HG02642 (cell line): ENCODE results near the gene FAM20A.
"Not testable (repeated sequence)": the region's sequence is repeated elsewhere in the genome, so short reads cannot be mapped to it uniquely, and the experiment has no call there.

Source experiments
- ATAC-seq: cut with Tn5 transposase; IDR thresholded peaks from one replicate; pipeline ENCODE4 v1.9.1; 2021; ENCODE audit warnings: mild to moderate bottlenecking; ENCODE audit not compliant: unreplicated experiment, poor library complexity

The FAM20A gene

DNA sequence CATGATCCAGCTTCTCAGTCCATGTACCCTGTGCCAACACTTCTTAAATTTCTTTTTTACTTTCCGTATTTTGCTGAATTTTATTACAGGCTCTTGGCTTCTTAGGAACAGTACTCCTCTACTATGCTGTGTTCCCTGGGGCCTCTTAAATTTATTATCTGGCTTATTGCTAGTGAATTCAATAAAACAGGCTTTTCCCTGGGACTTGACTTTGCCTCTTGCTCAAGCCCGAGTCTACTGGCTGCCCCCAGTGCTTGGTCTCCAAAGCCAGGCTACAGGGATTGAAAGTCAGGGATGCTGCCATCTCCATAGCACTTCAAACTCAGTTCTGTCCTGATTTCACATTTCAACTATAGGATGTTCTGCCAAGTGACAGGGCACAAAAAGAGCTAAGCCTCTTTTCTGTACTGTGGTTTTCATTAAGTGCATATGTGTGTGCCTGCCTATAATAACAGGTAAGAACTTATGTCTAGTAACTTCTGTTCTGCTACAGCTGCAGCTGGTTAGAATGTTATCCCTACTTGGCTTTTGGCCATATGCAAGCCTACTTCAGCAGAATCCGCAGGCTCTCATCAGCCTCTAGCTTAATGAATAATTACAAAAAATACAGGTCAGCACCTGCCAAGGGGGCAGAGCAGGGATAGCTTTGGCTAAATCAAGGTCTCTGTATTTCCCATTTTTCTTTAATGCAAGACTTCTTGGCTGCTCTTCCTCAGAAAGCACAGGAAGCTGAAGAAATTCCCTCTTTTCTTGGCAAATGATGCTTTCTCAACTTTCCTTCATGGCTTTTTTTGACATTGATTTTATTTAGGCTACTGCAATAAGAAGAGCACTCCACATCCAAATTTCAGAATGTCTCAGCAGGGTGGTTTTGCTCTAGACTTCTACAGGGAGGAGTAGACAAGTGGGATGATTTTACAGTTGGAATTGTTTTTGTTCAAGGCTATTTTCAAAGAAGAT is 8.2 kb downstream of the FAM20A start:
- no peak for ATAC-seq

GRCh38 chr17:68592009-68592408 is 9.2 kb downstream of the FAM20A start:
- ATAC-seq = no peak

DNA sequence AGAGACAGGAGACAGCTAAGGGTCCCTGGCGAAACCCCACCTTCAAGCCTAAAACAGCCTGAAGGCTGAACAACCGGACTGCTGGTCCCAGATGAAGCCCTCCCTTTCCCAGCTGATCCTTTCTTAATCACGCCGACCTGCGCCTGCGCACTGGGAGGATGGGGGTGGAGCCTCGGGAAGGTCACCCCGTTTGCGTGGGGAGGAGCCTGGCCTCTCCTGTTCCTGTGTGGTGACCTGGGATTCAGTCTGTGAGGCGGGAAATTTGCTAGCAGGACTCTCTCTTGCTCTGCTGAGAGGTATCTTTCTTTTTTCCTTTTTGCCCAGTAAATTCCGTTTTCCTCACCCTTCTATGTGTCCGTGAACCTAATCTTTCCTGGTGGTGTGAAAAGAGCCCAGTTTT is 9.6 kb downstream of the FAM20A start:
- ATAC-seq = no peak

- no peak for ATAC-seq
These were observed 12.1 kb downstream of the FAM20A start for GRCh38 chr17:68589086-68589485.

DNA sequence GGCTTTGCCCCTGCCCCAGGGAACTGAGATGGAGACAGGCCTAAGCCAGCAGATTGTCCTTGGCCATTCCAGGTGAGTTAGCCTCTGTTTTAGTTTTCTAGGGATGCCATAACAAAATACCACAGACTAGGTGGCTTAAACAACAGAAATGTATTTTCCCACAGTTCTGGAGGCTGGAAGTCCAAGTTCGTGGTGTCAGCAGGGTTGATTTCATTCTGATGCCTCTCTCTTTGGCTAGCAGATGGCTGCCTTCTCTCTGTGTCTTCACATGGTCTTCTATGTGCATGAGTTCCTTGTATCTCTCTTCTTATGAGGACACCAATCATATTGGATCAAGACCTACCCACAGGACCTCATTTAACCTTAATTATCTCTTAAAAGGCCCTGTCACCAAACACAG is 12.8 kb downstream of the FAM20A start:
- no peak for ATAC-seq

- no peak for ATAC-seq
These were observed 13.3 kb downstream of the FAM20A start for GRCh38 chr17:68587847-68588246.

- no peak for ATAC-seq
These were observed 14.1 kb downstream of the FAM20A start for GRCh38 chr17:68587026-68587425.

DNA sequence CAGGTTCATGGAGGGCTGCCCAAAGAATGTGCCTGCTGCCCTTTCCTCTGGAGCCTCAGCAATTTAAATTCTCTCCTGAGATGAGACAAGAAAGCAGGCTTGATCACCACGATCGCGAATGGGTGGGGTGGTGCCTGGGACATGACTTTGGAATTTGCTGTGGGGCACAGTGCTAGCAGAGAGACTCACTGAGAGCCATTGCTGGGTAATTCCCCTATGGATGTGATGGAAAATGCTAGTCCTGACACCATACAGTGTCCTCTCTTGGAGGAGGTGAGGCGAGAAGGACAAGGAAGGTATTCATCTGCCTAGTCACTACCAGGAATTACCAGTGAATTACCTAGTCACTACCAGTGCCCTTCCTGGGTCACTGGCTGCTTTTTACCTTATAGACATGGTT is 15.5 kb downstream of the FAM20A start:
- ATAC-seq = no peak

DNA sequence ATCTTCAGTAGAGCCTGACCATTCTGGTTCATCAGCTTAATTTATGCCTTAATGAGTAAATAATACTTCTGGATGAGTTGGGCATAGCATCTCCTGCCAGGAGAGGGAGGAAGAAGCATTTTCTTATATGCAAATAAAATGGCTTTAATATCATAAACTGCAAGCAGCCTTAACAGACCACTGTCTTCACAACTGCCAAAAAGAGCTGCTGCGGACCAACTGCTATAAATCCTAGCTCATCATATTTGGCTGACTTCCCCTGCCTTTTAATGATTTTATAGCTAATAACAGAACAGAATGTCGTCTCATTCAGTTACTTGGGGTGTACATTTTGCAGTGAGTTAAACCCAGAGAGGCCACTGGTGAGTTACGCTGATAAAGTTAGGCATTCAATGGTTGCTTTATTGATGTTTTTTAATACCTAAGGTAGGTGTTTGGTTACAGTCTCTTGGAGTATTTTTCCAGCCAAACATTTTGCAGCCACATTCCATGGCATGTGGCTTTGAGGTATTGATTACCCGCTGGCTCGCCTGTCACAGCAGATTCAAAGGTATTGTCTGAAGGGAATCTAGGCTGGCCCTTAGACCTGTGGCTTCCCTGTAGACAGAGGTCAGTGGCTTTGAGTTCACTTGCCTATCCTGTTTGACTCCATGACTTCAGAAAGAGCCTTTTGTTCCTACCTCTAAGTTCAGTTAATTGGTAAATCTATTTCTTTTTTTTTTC is 16.4 kb downstream of the FAM20A start:
- no peak for ATAC-seq

GRCh38 chr17:68582867-68583266 is 18.3 kb downstream of the FAM20A start:
- ATAC-seq = not testable (repeated sequence)

GRCh38 chr17:68581863-68582645 is 19.1 kb downstream of the FAM20A start:
- no peak for ATAC-seq

DNA sequence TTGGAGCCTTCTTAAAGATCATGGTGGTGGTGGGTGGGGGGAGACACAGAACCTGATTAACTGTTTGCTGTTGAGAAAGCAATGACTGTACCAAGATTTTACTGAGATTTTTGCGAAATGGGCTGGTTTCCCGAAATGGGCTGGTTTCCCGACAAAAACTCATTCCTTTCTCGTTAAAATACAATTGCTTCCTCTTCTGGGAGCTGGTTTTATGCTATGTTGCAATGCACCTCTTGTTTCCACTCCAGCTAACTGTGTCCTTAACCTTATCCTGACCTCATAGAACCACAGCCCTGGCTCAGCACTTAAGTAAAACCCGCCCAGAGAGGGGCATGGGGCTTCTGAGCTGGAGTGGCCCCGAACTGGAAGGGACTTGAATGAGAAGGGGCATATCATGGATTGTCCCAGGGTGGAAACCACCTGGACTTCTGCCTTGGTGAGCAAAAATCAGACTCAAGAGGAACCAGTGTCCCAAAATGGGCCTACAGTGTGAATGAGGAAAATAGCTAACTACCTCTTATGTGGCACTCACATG is 20.9 kb downstream of the FAM20A start:
- no peak for ATAC-seq

GRCh38 chr17:68579194-68579927 is 21.8 kb downstream of the FAM20A start:
- ATAC-seq = no peak

DNA sequence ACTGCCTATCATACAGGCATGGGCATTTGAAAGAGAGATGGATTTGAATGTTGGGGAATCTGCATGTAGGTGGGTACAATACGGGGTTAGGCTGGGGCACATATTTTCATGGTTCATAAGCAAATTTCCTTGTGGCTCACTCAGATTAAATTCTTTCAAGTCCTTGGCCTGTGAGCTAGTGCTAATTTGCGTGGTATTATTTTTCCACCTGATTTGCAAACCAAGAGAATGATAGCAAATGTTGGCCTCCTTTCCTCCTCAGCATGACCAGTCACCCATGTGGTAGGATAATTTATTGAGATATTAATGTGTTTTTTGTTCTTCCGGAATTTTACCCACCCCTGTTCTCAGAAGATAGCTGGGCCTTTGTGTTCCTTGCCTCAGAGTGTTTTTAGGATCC is 22.9 kb downstream of the FAM20A start:
- ATAC-seq = no peak

DNA sequence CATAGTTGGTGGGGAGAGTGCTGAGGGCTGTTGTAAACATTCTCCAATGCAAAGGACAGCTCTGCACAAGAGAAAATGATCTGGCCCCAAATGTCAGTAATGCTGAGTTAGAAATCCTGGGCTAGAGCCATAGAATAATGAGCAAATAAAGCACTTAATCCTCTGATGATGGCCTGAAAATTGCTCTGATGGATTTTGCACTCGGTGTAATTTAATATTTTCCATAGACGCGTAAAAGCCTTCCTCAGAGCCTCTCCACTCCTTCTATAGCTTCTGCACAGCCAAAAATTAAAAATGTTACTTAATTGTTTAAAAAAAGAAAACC is 23.7 kb downstream of the FAM20A start:
- ATAC-seq = no peak

DNA sequence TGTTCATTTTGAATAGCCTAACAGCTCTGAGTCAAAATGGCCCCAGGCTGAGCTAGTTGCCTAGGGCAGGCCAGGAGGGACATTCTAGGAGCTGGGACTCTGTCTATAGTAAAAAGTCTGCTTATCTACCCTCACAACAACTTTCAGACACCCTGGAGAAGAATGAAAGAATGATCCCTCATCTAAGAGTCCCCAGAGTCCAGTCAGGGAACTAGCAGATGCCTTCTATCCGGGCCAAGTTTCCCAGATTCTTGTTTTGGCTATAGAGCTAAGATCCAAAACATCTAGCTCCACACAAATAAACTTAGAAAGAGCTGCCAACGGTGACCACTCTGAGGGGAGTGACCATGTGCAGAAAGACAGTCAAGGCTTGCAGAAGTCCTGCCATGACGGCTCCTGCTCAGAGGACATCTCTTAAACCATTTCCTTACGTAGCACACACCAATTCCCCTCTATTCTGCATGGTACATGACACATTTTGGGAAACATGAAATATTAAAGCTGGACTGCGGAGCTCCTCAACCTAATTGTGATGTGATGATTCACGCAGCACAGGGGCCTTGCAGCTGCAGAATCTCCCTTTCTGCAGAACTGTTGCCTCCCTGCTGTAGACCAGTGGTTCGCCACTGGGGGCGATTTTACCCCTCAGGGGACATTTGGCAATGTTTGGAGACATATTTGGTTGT is 24.2 kb downstream of the FAM20A start:
- ATAC-seq = no peak

DNA sequence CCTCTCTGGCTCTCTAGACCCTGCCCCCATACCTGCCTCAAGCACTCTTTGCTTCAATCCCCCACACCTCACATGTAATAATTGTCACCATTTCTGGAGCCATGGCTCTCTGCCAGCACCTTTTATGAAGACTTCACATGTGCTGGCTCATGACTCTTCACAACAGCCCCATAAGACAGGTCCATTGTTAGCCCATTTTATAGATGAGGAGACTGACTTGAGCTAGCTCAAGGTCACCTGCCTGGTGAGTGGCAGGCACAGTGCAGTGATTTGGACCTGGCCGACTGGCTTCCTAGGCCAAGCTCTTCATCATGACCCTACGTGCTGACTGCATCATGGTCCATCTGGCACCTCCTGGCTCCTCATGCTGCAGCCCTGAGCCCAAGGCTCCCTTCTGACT is 25.0 kb downstream of the FAM20A start:
- ATAC-seq = no peak

DNA sequence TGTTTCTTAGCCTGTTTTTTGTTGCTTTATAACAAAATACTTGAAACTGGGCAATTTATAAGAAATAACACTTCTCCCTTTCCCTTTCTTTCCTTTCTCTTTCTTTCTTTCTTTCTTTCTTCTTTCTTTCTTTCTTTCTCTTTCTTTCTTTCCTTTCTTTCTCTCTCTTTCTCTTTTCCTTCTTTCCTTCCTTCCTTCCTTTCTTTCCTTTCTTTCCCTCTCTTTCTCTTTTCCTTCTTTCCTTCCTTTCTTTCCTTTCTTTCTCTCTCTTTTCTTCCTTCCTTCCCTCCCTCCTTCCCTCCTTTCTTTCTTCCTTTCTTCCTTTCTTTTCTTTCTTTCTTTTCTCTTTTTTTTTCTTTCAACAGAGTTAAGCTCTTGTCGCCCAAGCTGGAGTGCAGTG is 27.8 kb downstream of the FAM20A start:
- ATAC-seq = no peak

GRCh38 chr17:68572138-68572842 is 28.9 kb downstream of the FAM20A start:
- ATAC-seq = no peak
